ENCODE data around the gene FAM149A. TPM values are rescaled to one million over a fixed set of nuclear protein-coding genes. Genes with fewer than 3 reads are reported as not detected.

FAM149A gene
- total RNA-seq (6.7 and 7.0 TPM in 2 replicates), polyA plus RNA-seq (3.7 and 6.9 TPM in 2 replicates)

DNA sequence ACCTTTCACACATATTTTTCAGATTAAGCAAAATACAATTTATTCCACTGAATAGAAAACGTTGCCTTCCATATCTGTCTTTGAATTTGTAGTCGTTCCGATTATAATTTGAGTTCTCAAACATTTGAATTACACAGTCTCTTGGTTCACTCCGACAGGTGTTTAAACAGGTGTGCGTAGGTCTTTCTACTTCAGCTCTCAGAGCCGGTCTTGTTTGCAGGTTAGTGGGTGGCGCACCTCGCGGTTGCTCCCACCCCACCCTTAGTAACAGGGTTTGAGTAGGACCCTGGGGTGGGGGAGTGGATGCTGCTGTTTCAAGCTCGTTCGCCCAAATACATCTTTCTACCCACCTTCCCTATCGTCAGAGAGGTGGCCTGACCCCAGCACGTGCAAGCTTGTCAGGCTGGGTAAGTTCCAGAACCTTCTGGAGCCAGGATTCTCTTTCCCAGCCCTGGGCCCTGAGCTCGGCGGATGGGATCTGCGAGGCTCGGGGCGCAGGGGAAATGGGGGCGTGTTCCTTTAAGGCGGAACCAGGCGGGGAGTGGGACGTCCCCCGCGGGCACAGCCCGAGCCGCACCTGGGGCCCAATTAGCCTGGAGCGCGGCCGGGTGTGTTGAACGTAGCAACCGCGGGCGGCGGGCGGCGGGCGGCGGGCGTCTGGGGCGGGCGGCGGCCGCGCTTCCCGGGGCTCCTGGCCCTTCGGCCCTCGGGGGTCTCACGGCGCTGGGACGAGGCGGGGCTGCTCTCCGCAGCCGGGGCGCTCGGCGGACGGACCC lies at the start of gene FAM149A:
FAM149A (plus strand) TSS at position 591 of the 776 bp plus-strand sequence.
- 37% methylated on average over 27 of the region's 57 CpGs for WGBS (ENCODE audit: low lambda C conversion rate, missing lambda C conversion rate)
- H3K4me3 ChIP-seq: peak within 1 kb of the TSS; percentile 70
- peaks cover 6% of the 10 kb centered on the region for H3K27me3 ChIP-seq
- H3K4me2 ChIP-seq: peak within 1 kb of the TSS; percentile 99
- TF ChIP-seq EZH2 (IDR thresholded peaks at IDR 0.05; ENCODE audit: borderline replicate concordance) (no peak), EZH2phosphoT487 (IDR thresholded peaks at IDR 0.05; ENCODE audit: low read depth, severe bottlenecking, unreplicated experiment) (no peak)
- TF ChIP-seq, protein P1, sequence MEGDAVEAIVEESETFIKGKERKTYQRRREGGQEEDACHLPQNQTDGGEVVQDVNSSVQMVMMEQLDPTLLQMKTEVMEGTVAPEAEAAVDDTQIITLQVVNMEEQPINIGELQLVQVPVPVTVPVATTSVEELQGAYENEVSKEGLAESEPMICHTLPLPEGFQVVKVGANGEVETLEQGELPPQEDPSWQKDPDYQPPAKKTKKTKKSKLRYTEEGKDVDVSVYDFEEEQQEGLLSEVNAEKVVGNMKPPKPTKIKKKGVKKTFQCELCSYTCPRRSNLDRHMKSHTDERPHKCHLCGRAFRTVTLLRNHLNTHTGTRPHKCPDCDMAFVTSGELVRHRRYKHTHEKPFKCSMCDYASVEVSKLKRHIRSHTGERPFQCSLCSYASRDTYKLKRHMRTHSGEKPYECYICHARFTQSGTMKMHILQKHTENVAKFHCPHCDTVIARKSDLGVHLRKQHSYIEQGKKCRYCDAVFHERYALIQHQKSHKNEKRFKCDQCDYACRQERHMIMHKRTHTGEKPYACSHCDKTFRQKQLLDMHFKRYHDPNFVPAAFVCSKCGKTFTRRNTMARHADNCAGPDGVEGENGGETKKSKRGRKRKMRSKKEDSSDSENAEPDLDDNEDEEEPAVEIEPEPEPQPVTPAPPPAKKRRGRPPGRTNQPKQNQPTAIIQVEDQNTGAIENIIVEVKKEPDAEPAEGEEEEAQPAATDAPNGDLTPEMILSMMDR (IDR thresholded peaks at IDR 0.05; ENCODE audit: poor library complexity): no peak
- no peaks in the 10 kb centered on the region for H3K36me3 ChIP-seq (replicated peaks; ENCODE audit: insufficient read depth, low read depth)
- peak within 1 kb of the TSS; percentile 50 for H2AFZ ChIP-seq
- peak; percentile 73 for DNase-seq (ENCODE audit: low spot score)
- H3K4me1 ChIP-seq (ENCODE audit: insufficient read depth): no peaks in the 10 kb centered on the region
- H3K9me2 ChIP-seq (replicated peaks; ENCODE audit: insufficient read depth): no peaks in the 10 kb centered on the region
- H3K9me3 ChIP-seq (ENCODE audit: low read depth): no peaks in the 10 kb centered on the region
- no peaks in the 10 kb centered on the region for H4K20me1 ChIP-seq (ENCODE audit: insufficient read depth, poor library complexity, severe bottlenecking)
- peak within 1 kb of the TSS; percentile 75 for H3K27ac ChIP-seq
- no peaks in the 10 kb centered on the region for H3K79me2 ChIP-seq

DNA sequence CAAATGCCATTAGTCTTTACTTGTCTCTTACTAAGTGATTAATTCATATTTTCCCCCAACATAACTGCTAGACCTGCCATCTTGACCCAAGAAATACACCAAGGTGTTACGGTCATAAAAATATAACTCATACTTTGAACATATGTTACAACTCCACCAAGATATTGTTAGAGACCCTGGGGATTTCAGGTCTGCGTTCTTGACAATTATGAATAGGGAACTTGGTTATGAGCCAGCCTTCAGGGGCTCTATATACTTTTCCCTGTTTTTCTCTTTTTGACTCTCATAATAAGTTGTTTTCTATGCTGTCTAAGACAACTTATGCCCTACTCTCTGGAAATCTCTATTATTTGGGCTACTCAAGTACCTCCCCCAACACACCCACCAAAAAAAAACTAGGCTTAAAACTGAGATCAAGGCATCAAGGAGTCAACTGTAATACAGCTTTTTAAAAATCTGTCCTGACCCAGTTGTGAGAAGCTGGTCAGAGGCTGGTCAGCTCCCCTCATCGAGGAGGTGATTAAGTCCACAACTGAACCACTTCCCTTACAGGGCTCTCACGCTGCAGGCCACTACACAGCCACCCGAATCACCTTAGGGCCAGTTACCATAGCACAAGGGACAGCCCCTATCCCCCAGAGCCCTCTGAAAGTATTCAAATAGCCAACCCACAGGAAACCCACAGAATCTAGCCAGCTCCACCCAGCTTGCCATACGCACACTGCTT lies 46.1 kb upstream of the FAM149A start:
- no peaks in the 10 kb centered on the region for H3K79me2 ChIP-seq
- peaks cover 6% of the 10 kb centered on the region for H3K9me3 ChIP-seq (ENCODE audit: low read depth)
- no peaks in the 10 kb centered on the region for H3K4me1 ChIP-seq (ENCODE audit: insufficient read depth)
- no peaks in the 10 kb centered on the region for H3K27me3 ChIP-seq
- no peaks in the 10 kb centered on the region for H3K36me3 ChIP-seq (replicated peaks; ENCODE audit: insufficient read depth, low read depth)
- no peaks in the 10 kb centered on the region for H4K20me1 ChIP-seq (ENCODE audit: insufficient read depth, poor library complexity, severe bottlenecking)
- no peaks in the 10 kb centered on the region for H3K9me2 ChIP-seq (replicated peaks; ENCODE audit: insufficient read depth)
- 94% methylated on average over 6 of the region's 6 CpGs for WGBS (ENCODE audit: low lambda C conversion rate, missing lambda C conversion rate)
- no peak overlapping the region for H3K4me3 ChIP-seq
- no peak for DNase-seq (ENCODE audit: low spot score)
- H3K4me2 ChIP-seq: no peak overlapping the region
- H3K27ac ChIP-seq: no peak overlapping the region
- TF ChIP-seq, protein P1 (IDR thresholded peaks at IDR 0.05; ENCODE audit: poor library complexity): no peak
- TF ChIP-seq EZH2phosphoT487 (IDR thresholded peaks at IDR 0.05; ENCODE audit: low read depth, severe bottlenecking, unreplicated experiment) (no peak), EZH2 (IDR thresholded peaks at IDR 0.05; ENCODE audit: borderline replicate concordance) (no peak)
- no peak overlapping the region for H2AFZ ChIP-seq

DNA sequence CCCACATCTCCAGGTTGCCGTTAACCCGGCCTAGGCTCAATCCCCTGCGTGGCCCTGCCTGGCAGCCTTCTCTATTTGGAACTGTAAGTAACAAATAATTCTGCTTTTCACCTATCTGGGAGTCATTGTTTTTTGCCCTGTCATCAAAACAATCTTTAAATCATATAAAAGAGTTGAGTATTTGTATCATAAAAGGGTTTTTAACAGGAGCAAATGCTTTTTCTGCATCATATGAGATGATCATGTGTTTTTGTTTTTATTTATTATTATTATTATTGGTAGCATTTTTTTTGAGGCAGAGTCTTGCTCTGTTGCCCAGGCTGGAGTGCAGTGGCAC lies 45.6 kb upstream of the FAM149A start:
- H4K20me1 ChIP-seq (ENCODE audit: insufficient read depth, poor library complexity, severe bottlenecking): no peaks in the 10 kb centered on the region
- H3K27ac ChIP-seq: no peak overlapping the region
- H3K36me3 ChIP-seq (replicated peaks; ENCODE audit: insufficient read depth, low read depth): no peaks in the 10 kb centered on the region
- H3K4me1 ChIP-seq (ENCODE audit: insufficient read depth): no peaks in the 10 kb centered on the region
- DNase-seq (ENCODE audit: low spot score): no peak
- H3K4me3 ChIP-seq: no peak overlapping the region
- no peak for TF ChIP-seq EZH2 (IDR thresholded peaks at IDR 0.05; ENCODE audit: borderline replicate concordance)
- no peak for TF ChIP-seq EZH2phosphoT487 (IDR thresholded peaks at IDR 0.05; ENCODE audit: low read depth, severe bottlenecking, unreplicated experiment)
- TF ChIP-seq, protein P1 (IDR thresholded peaks at IDR 0.05; ENCODE audit: poor library complexity): no peak
- no peak overlapping the region for H2AFZ ChIP-seq
- no peaks in the 10 kb centered on the region for H3K27me3 ChIP-seq
- peaks cover 6% of the 10 kb centered on the region for H3K9me3 ChIP-seq (ENCODE audit: low read depth)
- H3K9me2 ChIP-seq (replicated peaks; ENCODE audit: insufficient read depth): no peaks in the 10 kb centered on the region
- H3K79me2 ChIP-seq: no peaks in the 10 kb centered on the region
- WGBS (ENCODE audit: low lambda C conversion rate, missing lambda C conversion rate): 92% methylated on average over 3 of the region's 3 CpGs
- no peak overlapping the region for H3K4me2 ChIP-seq

Measured in hepatocyte (in vitro differentiated cells).